Measurements from ENCODE around the gene NINJ1.

Gene NINJ1

GRCh38 chr9:93081081-93081529 lies 52.9 kb downstream of the NINJ1 start:
- no peak overlapping the region for H3K27ac ChIP-seq
- TF ChIP-seq ZFX (IDR thresholded peaks at IDR 0.05; ENCODE audit: borderline replicate concordance) (no peak), CTCF (IDR thresholded peaks at IDR 0.05) (no peak)

DNA sequence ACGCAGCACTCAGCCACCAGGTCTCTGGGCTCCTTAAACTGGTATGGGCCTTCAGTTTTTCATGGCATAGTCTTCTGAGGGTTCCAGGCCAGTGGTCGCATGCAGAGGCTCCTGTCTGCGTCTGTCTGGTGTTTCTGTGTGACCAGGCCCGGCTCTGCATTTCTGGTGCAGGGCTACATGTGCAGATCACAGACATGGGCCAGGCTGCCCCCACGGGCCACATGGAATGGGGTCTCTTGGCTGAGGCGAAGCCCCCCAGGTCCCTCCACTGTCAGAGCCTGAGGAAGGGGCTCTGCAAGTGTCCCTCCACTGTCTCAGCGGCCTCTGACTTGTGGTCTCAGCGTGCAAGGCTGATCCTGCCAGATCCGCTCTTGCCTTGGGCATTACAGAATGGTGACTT lies 53.6 kb downstream of the NINJ1 start:
- H3K27ac ChIP-seq: no peak overlapping the region
- no peak for TF ChIP-seq CTCF (IDR thresholded peaks at IDR 0.05)
- TF ChIP-seq ZFX (IDR thresholded peaks at IDR 0.05; ENCODE audit: borderline replicate concordance): no peak

GRCh38 chr9:93079371-93079770 lies 54.7 kb downstream of the NINJ1 start:
- no peak overlapping the region for H3K27ac ChIP-seq
- TF ChIP-seq CTCF (IDR thresholded peaks at IDR 0.05): no peak
- no peak for TF ChIP-seq ZFX (IDR thresholded peaks at IDR 0.05; ENCODE audit: borderline replicate concordance)

DNA sequence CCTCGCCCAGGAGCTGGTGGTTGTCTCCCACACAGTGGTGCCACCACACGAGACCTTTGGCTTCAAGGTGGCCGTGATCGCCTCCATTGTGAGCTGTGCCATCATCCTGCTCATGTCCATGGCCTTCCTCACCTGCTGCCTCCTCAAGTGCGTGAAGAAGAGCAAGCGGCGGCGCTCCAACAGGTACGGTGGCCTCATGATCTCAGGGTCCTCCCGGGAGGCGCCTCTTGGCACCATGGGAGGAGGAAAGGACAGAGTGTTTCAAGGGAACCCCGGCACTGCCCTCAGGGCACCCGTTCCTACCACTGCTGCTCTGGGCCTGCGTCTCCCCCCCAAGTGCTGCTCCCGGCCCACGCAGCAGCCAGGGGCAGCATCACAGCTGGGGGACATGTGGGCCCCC lies 56.2 kb downstream of the NINJ1 start:
- no peak overlapping the region for H3K27ac ChIP-seq

DNA sequence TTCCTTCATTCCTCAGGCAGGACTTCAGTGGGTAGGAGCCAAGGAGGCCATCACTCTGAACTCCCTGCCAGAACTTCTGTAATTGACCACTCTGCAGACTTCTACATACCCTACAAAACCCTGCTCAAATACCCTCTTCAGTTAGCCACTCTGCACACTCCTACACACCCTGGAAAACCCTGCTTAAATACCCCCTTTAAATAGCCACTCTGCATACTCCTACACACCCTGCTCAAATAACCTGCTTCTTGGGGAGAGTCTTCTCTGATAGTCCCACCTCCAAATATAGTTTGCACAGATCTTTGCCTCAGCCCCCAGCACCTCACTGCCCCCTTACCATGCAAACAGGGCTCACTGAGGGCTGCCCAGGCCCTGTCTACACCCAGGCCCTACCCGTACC lies 56.7 kb downstream of the NINJ1 start:
- no peak overlapping the region for H3K27ac ChIP-seq
- TF ChIP-seq ZFX (IDR thresholded peaks at IDR 0.05; ENCODE audit: borderline replicate concordance) (no peak), CTCF (IDR thresholded peaks at IDR 0.05) (no peak)

More for the DNA sequence above, 56.2 kb downstream of the NINJ1 start:
- no peak for TF ChIP-seq ZFX (IDR thresholded peaks at IDR 0.05; ENCODE audit: borderline replicate concordance)
- no peak for TF ChIP-seq CTCF (IDR thresholded peaks at IDR 0.05)

GRCh38 chr9:93076792-93077128 lies 57.3 kb downstream of the NINJ1 start:
- H3K27ac ChIP-seq: no peak overlapping the region
- TF ChIP-seq ZFX (IDR thresholded peaks at IDR 0.05; ENCODE audit: borderline replicate concordance) (no peak), CTCF (IDR thresholded peaks at IDR 0.05) (no peak)

DNA sequence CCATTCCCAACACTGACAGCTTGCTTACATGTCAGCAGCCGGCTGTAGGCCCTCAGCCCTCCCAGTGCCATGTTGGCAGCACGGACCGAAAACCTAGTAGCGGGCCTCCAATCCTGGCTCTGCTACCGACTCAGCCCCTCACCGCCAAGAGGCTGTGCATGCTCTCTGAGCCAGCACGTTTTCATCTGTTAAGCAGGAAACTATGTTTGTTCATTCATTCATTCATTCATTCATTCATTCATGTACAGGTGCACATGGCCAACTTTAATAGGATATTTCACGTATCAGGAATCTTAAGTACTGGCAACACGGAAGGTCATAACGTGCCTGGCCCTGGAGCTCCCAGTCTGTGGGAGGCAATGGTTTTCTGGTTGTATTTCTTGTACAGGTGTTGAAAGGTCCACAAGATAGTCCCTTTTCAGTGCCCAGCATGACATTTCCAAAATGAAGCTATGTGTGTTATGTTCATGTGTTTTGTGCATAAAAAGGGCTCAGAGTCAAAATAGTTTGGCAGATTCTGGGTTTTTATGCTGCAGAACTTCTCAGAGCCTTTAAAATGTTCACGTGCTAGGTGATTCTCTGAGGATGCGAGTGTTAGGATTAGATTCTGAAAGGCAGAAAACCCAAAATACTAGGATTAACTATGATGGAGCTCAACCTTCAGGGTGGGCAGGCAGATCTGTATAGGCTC lies 57.8 kb downstream of the NINJ1 start:
- TF ChIP-seq ZFX (IDR thresholded peaks at IDR 0.05; ENCODE audit: borderline replicate concordance) (no peak), CTCF (IDR thresholded peaks at IDR 0.05) (no peak)
- H3K27ac ChIP-seq: no peak overlapping the region

All from 22Rv1 (cell line).